ACC112 (cell line): ENCODE data around the gene PKN3.
"Not testable (repeated sequence)": the region's sequence is repeated elsewhere in the genome, so short reads cannot be mapped to it uniquely, and the experiment has no call there.

Source experiments
- H2AFZ ChIP-seq: fragments of 200-600 bp; sonication (generic); one replicate; pipeline ENCODE4 v1.6.0; 2017; ENCODE audit warnings: antibody characterized with exemption, low read length; ENCODE audit not compliant: unreplicated experiment
- H3K27ac ChIP-seq: fragments of 200-600 bp; sonication (generic); 2 replicates; pipeline ENCODE4 v1.5.1; 2014; ENCODE audit warnings: low read depth, mild to moderate bottlenecking, antibody characterized with exemption, low read length, moderate library complexity
- H3K27me3 ChIP-seq: fragments of 200-600 bp; sonication (generic); 2 replicates; pipeline ENCODE4 v1.6.1; 2014; ENCODE audit warnings: mild to moderate bottlenecking, antibody characterized with exemption, low read length, moderate library complexity, mixed read lengths; ENCODE audit not compliant: insufficient read depth
- H3K36me3 ChIP-seq: fragments of 200-600 bp; sonication (generic); 2 replicates; pipeline ENCODE4 v1.6.1; 2016; ENCODE audit warnings: mild to moderate bottlenecking, antibody characterized with exemption, low read length, moderate library complexity, mixed read lengths; ENCODE audit not compliant: insufficient read depth
- H3K4me1 ChIP-seq: fragments of 200-600 bp; sonication (generic); one replicate; pipeline ENCODE4 v1.6.1; 2016; ENCODE audit warnings: low read length, mixed read lengths; ENCODE audit not compliant: insufficient read depth, unreplicated experiment, control insufficient read depth
- H3K4me3 ChIP-seq: fragments of 200-600 bp; sonication (generic); 2 replicates; pipeline ENCODE4 v1.5.1; 2014; ENCODE audit warnings: mild to moderate bottlenecking, low read depth, low read length
- H3K79me2 ChIP-seq: fragments of 200-600 bp; sonication (generic); one replicate; pipeline ENCODE4 v1.6.0; 2016; ENCODE audit warnings: low read length; ENCODE audit not compliant: control insufficient read depth, unreplicated experiment, insufficient read depth

PKN3 gene

GRCh38 chr9:128702445-128702948 is at the start of gene PKN3:
Gene PKN3 (plus strand): TSS chr9:128702503. CDS start chr9:128702916, 413 bp downstream.
- peak within 1 kb of the TSS; percentile 87 for H2AFZ ChIP-seq
- H3K4me3 ChIP-seq = peak within 1 kb of the TSS; percentile 88
- no peaks in the 10 kb centered on the region for H3K79me2 ChIP-seq
- no peaks in the 10 kb centered on the region for H3K27me3 ChIP-seq
- no peak within 1 kb of the TSS for H3K27ac ChIP-seq
- H3K36me3 ChIP-seq = 0 out of 2 replicates have a peak, but pooled peaks cover under 1% of the 10 kb centered on the region
- peaks cover 3% of the 10 kb centered on the region for H3K4me1 ChIP-seq

- H3K4me3 ChIP-seq = no peak overlapping the region
- H3K27ac ChIP-seq = no peak overlapping the region
- no peaks in the 10 kb centered on the region for H3K27me3 ChIP-seq
- no peak overlapping the region for H2AFZ ChIP-seq
- H3K79me2 ChIP-seq = no peaks in the 10 kb centered on the region
- H3K36me3 ChIP-seq = no peaks in the 10 kb centered on the region
- no peaks in the 10 kb centered on the region for H3K4me1 ChIP-seq
These were observed 48.4 kb upstream of the PKN3 start for GRCh38 chr9:128653908-128654307.

GRCh38 chr9:128654481-128654880 is 47.8 kb upstream of the PKN3 start:
- no peak overlapping the region for H3K27ac ChIP-seq
- no peak overlapping the region for H3K4me3 ChIP-seq
- H3K79me2 ChIP-seq = no peaks in the 10 kb centered on the region
- no peaks in the 10 kb centered on the region for H3K4me1 ChIP-seq
- no peaks in the 10 kb centered on the region for H3K36me3 ChIP-seq
- no peak overlapping the region for H2AFZ ChIP-seq
- no peaks in the 10 kb centered on the region for H3K27me3 ChIP-seq

GRCh38 chr9:128656416-128657343 is 45.6 kb upstream of the PKN3 start, which contains the start of gene DYNC2I2:
Gene DYNC2I2 (minus strand): TSS chr9:128656847. CDS start chr9:128656726, 121 bp downstream.
- Histone ChIP-seq H3K4me1 (no peaks in the 10 kb centered on the region), H2AFZ (peak within 1 kb of the TSS; percentile 58), H3K27ac (peak within 1 kb of the TSS; percentile 94), H3K79me2 (no peaks in the 10 kb centered on the region), H3K27me3 (no peaks in the 10 kb centered on the region), H3K36me3 (no peaks in the 10 kb centered on the region), H3K4me3 (peak within 1 kb of the TSS; percentile 90)

GRCh38 chr9:128657344-128657704 is 45.0 kb upstream of the PKN3 start:
- peak overlapping the region; percentile 58 for H2AFZ ChIP-seq
- H3K27me3 ChIP-seq = no peaks in the 10 kb centered on the region
- no peaks in the 10 kb centered on the region for H3K4me1 ChIP-seq
- peak overlapping the region; percentile 90 for H3K4me3 ChIP-seq
- H3K27ac ChIP-seq = peak overlapping the region; percentile 94
- no peaks in the 10 kb centered on the region for H3K79me2 ChIP-seq
- H3K36me3 ChIP-seq = no peaks in the 10 kb centered on the region

- H3K27me3 ChIP-seq = no peaks in the 10 kb centered on the region
- no peaks in the 10 kb centered on the region for H3K36me3 ChIP-seq
- no peak overlapping the region for H3K4me3 ChIP-seq
- no peaks in the 10 kb centered on the region for H3K79me2 ChIP-seq
- H3K27ac ChIP-seq = no peak overlapping the region; the same call in 1 of the 2 replicates
- H2AFZ ChIP-seq = no peak overlapping the region
- H3K4me1 ChIP-seq = no peaks in the 10 kb centered on the region
These were observed 44.5 kb upstream of the PKN3 start for GRCh38 chr9:128657796-128658195.

- H3K4me1 ChIP-seq, H3K27me3 ChIP-seq, H2AFZ ChIP-seq, H3K36me3 ChIP-seq, H3K79me2 ChIP-seq, H3K4me3 ChIP-seq, H3K27ac ChIP-seq: not testable (repeated sequence)
These were observed 35.8 kb upstream of the PKN3 start for GRCh38 chr9:128666481-128666941.

GRCh38 chr9:128669786-128670185 is 32.5 kb upstream of the PKN3 start:
- Histone ChIP-seq H3K4me1 (peaks cover 3% of the 10 kb centered on the region), H3K4me3 (no peak overlapping the region)

GRCh38 chr9:128675382-128675781 is 26.9 kb upstream of the PKN3 start:
- peaks cover 4% of the 10 kb centered on the region for H3K4me1 ChIP-seq
- no peak overlapping the region for H2AFZ ChIP-seq
- no peak overlapping the region for H3K27ac ChIP-seq
- H3K79me2 ChIP-seq = peaks cover 3% of the 10 kb centered on the region
- no peaks in the 10 kb centered on the region for H3K27me3 ChIP-seq
- no peaks in the 10 kb centered on the region for H3K36me3 ChIP-seq
- H3K4me3 ChIP-seq = no peak overlapping the region

More at GRCh38 chr9:128669786-128670185, 32.5 kb upstream of the PKN3 start:
- no peaks in the 10 kb centered on the region for H3K27me3 ChIP-seq
- no peak overlapping the region for H3K27ac ChIP-seq
- no peak overlapping the region for H2AFZ ChIP-seq
- no peaks in the 10 kb centered on the region for H3K79me2 ChIP-seq
- H3K36me3 ChIP-seq = no peaks in the 10 kb centered on the region

GRCh38 chr9:128677794-128678193 is 24.5 kb upstream of the PKN3 start:
- H3K79me2 ChIP-seq = peaks cover 7% of the 10 kb centered on the region
- H3K4me3 ChIP-seq = no peak overlapping the region
- no peaks in the 10 kb centered on the region for H3K27me3 ChIP-seq
- no peak overlapping the region for H3K27ac ChIP-seq
- H3K36me3 ChIP-seq = peaks cover 2% of the 10 kb centered on the region; the same call in 1 of the 2 replicates
- peaks cover 4% of the 10 kb centered on the region for H3K4me1 ChIP-seq
- H2AFZ ChIP-seq = no peak overlapping the region
